Heart left ventricle (tissue), 16 donors: ENCODE results near the gene CSHL1. TPM values are rescaled to one million over a fixed set of nuclear protein-coding genes. Genes with fewer than 3 reads are reported as not detected.

Experiments used
- ATAC-seq, 4 donors: fragments of 200-7000 bp; cut with Tn5 transposase; one replicate each; pipeline ENCODE4 v1.9.1; 2020 to 2022; ENCODE audit warnings: moderate library complexity in 4 of 4, mild to moderate bottlenecking in 3 of 4, moderate number of reproducible peaks in 1 of 4
- DNase-seq, 5 donors: peaks; one replicate each; pipeline ENCODE4 v3.0.0-alpha.2; 2020
- H3K27ac ChIP-seq, 12 donors: fragments of 200-600 bp; sonication (generic) in 4 of 12; one replicate each; pipeline versions ENCODE4 v1.5.0 to v1.8.0; 2016 to 2022; ENCODE audit warnings: mild to moderate bottlenecking in 2 of 12
- H3K27me3 ChIP-seq, 9 donors: fragments of 200-600 bp; sonication (generic) in 2 of 9; one replicate each; pipeline versions ENCODE4 v1.5.1 to v1.8.0; 2016 to 2022; ENCODE audit warnings: mild to moderate bottlenecking in 3 of 9
- H3K36me3 ChIP-seq, 9 donors: fragments of 200-600 bp; sonication (generic) in 2 of 9; one replicate each; pipeline versions ENCODE4 v1.5.0 to v1.8.0; 2018 to 2022; ENCODE audit warnings: mild to moderate bottlenecking in 2 of 9
- H3K4me1 ChIP-seq, 12 donors: fragments of 200-600 bp; sonication (generic) in 4 of 12; one replicate each; pipeline versions ENCODE4 v1.5.0 to v1.8.0; 2016 to 2022; ENCODE audit warnings: mild to moderate bottlenecking in 3 of 12
- H3K4me3 ChIP-seq, 12 donors: fragments of 200-600 bp; sonication (generic) in 4 of 12; one replicate each; pipeline versions ENCODE4 v1.5.0 to v1.8.0; 2017 to 2022; ENCODE audit warnings: mild to moderate bottlenecking in 9 of 12, moderate library complexity in 4 of 12
- H3K9me3 ChIP-seq, 12 donors: fragments of 200-600 bp; sonication (generic) in 4 of 12; one replicate each; pipeline versions ENCODE4 v1.5.0 to v1.8.0; 2016 to 2022; ENCODE audit warnings: mild to moderate bottlenecking in 1 of 12
- POLR2A ChIP-seq, 2 donors: fragments of 450-650 bp; IDR thresholded peaks; one replicate each; pipeline ENCODE4 v1.6.1; 2017; ENCODE audit warnings: antibody characterized with exemption in 2 of 2, mild to moderate bottlenecking in 2 of 2, moderate library complexity in 2 of 2
- WGBS, 4 donors: extraction: QIAGEN DNeasy Blood & Tissue Kit in 2 of 4; methylation state at CpG; one replicate each; pipeline versions ENCODE4 v1.1.5 to v1.1.7; 2013 to 2018; 5-methylcytosine and 5-hydroxymethylcytosine counted together
- intact Hi-C, 10 donors: fragments of 100-400 bp; cut with DNase I; formaldehyde crosslinking; loops; one replicate each; pipeline versions ENCODE4 v1.11.1 to v1.14.2; 2022
- polyA plus RNA-seq, 2 donors: library from polyadenylated mRNA; stranded (reverse); fragments of 200-250 nt; gene quantifications; one replicate each; pipeline ENCODE4 v1.2.3, GENCODE V29; 2013
- total RNA-seq, 9 donors: library from RNA; depleted of rRNA in 2 of 9; stranded (reverse); fragments of >200 nt in 2 of 9; fragmentation: NEBNext Ultra II Directional in 3 of 9; extraction: Animal tissue kit (Norgen Biotek cat#: 25700) in 3 of 9; gene quantifications; one replicate each; pipeline versions ENCODE4 v1.1.0 to v1.2.4, GENCODE V29; 2016 to 2023
- TF ChIP-seq, protein P1 (sequence below), 12 donors: fragments of 200-600 bp; sonication (generic) in 4 of 12; IDR thresholded peaks; one replicate each; pipeline versions ENCODE4 v1.5.0 to v1.8.0; 2018 to 2022; ENCODE audit warnings: antibody characterized with exemption in 12 of 12, mild to moderate bottlenecking in 5 of 12
- donor health status: ischemic (EF 13 %, LVEDD 7.1; RV severe dilation, severe dysfunction).
- donor health status: healthy with polysubstance abuse.
- donor health status: DM: no; HTN: yes; CAD: no.
- donor health status: DM: no; HTN: no; CAD: no.
- donor health status: ischemic (EF 25% LVEDD 6.9; RV normal size, moderate dysfunction).
- donor health status: ischemic (EF 25% LVEDD 5.7; RV mildly dilated, moderate dysfunction).
- donor health status: healthy.
- donor health status: DM: yes; HTN: yes; CAD: no.
- donor health status: ischemic (EF 35%, LVEDD 5.7; RV mildly dilated, moderate dysfunction).
- donor health status: nonischemic (EF 11% LVEDD 7.7; RV severe dilation, severe dysfunction).
- donor health status: DM: yes; HTN: yes; CAD: no.
- donor health status: PGD.
- donor health status: ischemic (EF 29% LVEDD 5.4; RV normal size, mild dysfunction).
- donor health status: nonischemic (EF 23%, LVEDD 6.1; RV moderate dilation, normal function).

CSHL1 gene
- total and polyA plus RNA-seq, 11 donors = not detected

DNA sequence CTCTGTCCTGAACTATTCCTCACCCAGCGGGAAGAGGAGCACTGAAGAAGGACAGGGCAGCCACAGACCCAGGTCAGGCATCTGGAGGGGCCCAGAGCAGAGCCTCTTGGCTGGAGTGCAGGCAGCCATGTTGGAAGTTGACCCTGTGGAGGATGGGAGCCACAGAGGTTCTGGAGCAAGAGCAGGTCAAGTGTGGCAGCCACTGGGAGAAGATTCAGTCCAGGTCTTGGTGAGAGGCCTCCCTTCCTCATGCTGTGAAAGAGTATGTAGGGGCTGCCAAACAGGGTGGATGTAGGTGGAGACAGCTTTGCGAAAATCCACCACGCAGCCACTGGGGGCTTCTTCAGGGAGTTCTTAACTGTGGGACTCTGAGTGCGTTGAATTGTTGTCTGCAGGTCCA is 21.7 kb upstream of the CSHL1 start:
- 87 to 98% (median 90%) methylated on average over 4 of the region's 4 CpGs for WGBS, 4 donors
- no peaks in the 10 kb centered on the region for H3K9me3 ChIP-seq
- peak overlapping the region in 1 of 12 donors; percentile 51 for H3K4me3 ChIP-seq
- DNase-seq (no peak), ATAC-seq (no peak)
- peaks cover 0 to 25% (median 14%) of the 10 kb centered on the region in 12 donors for H3K4me1 ChIP-seq
- intact Hi-C loops = loop anchor here in 1 of 10 donors (5.0 kb wide), 1 partner anchor 50 kb away; no protein-coding TSS in a partner anchor
- H3K27ac ChIP-seq = peak overlapping the region in 5 of 12 donors; percentile 53 to 84 (median 76)
- H3K36me3 ChIP-seq = no peaks in the 10 kb centered on the region
- TF ChIP-seq, protein P1, sequence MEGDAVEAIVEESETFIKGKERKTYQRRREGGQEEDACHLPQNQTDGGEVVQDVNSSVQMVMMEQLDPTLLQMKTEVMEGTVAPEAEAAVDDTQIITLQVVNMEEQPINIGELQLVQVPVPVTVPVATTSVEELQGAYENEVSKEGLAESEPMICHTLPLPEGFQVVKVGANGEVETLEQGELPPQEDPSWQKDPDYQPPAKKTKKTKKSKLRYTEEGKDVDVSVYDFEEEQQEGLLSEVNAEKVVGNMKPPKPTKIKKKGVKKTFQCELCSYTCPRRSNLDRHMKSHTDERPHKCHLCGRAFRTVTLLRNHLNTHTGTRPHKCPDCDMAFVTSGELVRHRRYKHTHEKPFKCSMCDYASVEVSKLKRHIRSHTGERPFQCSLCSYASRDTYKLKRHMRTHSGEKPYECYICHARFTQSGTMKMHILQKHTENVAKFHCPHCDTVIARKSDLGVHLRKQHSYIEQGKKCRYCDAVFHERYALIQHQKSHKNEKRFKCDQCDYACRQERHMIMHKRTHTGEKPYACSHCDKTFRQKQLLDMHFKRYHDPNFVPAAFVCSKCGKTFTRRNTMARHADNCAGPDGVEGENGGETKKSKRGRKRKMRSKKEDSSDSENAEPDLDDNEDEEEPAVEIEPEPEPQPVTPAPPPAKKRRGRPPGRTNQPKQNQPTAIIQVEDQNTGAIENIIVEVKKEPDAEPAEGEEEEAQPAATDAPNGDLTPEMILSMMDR (IDR thresholded peaks at IDR 0.05) = no peak
- no peak for TF ChIP-seq POLR2A (IDR thresholded peaks at IDR 0.05)
- H3K27me3 ChIP-seq = no peaks in the 10 kb centered on the region

GRCh38 chr17:63931981-63932561 is 21.0 kb upstream of the CSHL1 start, which contains the start of gene CD79B:
TSS of gene CD79B (minus strand) at chr17:63932331. CDS start at chr17:63932261, 70 bp downstream.
- DNase-seq (no peak), ATAC-seq (peak in 2 of 4 donors; percentile 23 to 25)
- intact Hi-C loops = loop anchor here in 1 of 10 donors (5.0 kb wide), 1 partner anchor 50 kb away; no protein-coding TSS in a partner anchor
- peak within 1 kb of the TSS in 11 of 12 donors; percentile 16 to 51 (median 34) for H3K4me3 ChIP-seq
- peak within 1 kb of the TSS; percentile 53 to 84 (median 74) for H3K27ac ChIP-seq
- H3K4me1 ChIP-seq = peaks cover 0 to 25% (median 14%) of the 10 kb centered on the region in 12 donors
- TF ChIP-seq, protein P1 (IDR thresholded peaks at IDR 0.05) = no peak
- no peak for TF ChIP-seq POLR2A (IDR thresholded peaks at IDR 0.05)
- H3K9me3 ChIP-seq = no peaks in the 10 kb centered on the region
- no peaks in the 10 kb centered on the region for H3K36me3 ChIP-seq
- H3K27me3 ChIP-seq = no peaks in the 10 kb centered on the region
- WGBS, 4 donors = 48 to 79% (median 53%) methylated on average over 12 to 19 of the region's 19 CpGs

DNA sequence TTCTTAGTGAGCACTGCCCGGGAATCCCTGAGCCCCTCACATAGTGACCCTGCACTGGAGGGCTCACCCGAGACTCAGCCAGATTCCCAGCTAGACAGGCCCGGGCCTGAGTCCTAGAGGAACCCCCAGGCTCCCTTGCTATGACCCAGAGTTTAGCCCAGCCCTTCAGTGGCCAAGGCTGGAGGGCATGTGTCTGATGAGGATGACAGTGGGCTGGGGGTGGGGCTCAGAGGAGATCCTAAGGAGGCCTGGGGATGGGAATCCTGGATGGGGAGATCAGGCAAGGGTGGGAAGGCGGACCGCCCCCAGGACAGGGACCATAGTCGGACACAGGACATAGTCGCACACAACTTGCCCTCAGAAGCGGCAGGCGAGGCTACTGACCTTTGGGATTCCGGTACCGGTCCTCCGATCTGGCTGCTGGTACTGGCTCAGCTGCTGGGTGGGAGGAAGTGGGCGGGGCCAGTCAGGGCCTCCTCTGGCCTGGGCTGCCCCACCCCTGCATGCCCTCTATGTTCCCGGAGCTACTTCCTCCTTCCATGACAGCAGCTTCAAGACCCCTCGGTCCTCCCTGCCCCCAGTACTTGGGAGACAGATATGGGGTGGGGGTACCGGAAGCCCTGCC is 20.0 kb upstream of the CSHL1 start:
- WGBS, 4 donors = 52 to 71% (median 59%) methylated on average over 7 to 16 of the region's 16 CpGs
- ATAC-seq = peak; percentile 77 to 95 (median 84)
- Histone ChIP-seq H3K4me3 (peak overlapping the region in 11 of 12 donors; percentile 16 to 51 (median 34)), H3K9me3 (no peaks in the 10 kb centered on the region), H3K36me3 (no peaks in the 10 kb centered on the region), H3K4me1 (peaks cover 0 to 25% (median 14%) of the 10 kb centered on the region in 12 donors), H3K27me3 (no peaks in the 10 kb centered on the region), H3K27ac (peak overlapping the region; percentile 53 to 84 (median 74))
- TF ChIP-seq POLR2A (IDR thresholded peaks at IDR 0.05) = peak in 1 of 2 donors; percentile 12
- TF ChIP-seq, protein P1 (IDR thresholded peaks at IDR 0.05) = no peak
- DNase-seq = peak; percentile 82 to 86 (median 83)
- intact Hi-C loops = loop anchor here in 1 of 10 donors (5.0 kb wide), 1 partner anchor 51 kb away; no protein-coding TSS in a partner anchor
